GM06990 (cell line): ENCODE measurements around the gene GMPR.

Experiments used
- DNase-seq: peaks from one replicate; pipeline ENCODE4 v3.0.0-alpha.2; 2011; ENCODE audit not compliant: insufficient read length; ENCODE audit errors: extremely low read depth
- H3K27me3 ChIP-seq: replicated peaks from 2 replicates; pipeline ENCODE4 v1.6.0; 2011; ENCODE audit warnings: low read length; ENCODE audit not compliant: control insufficient read depth, insufficient read depth
- H3K36me3 ChIP-seq: 2 replicates; pipeline ENCODE4 v1.5.1; 2011; ENCODE audit warnings: low read length; ENCODE audit not compliant: control insufficient read depth, insufficient read depth
- H3K4me3 ChIP-seq: replicated peaks from 2 replicates; pipeline ENCODE4 v1.5.1; 2011; ENCODE audit warnings: low read depth, mild to moderate bottlenecking, control low read depth, low read length
- CTCF ChIP-seq: IDR thresholded peaks from 2 replicates; pipeline ENCODE4 v1.5.1; 2011; ENCODE audit warnings: low read length, control low read depth, mild to moderate bottlenecking, inconsistent platforms; ENCODE audit not compliant: insufficient read depth, poor library complexity, severe bottlenecking

GMPR gene

GRCh38 chr6:16243664-16244063, 5.3 kb downstream of the GMPR start:
- DNase-seq: no peak
- H3K27me3 ChIP-seq: no peaks in the 10 kb centered on the region
- no peak overlapping the region for H3K4me3 ChIP-seq
- TF ChIP-seq CTCF: no peak
- no peaks in the 10 kb centered on the region for H3K36me3 ChIP-seq

- DNase-seq: no peak
Measured at GRCh38 chr6:16244446-16244845, 6.1 kb downstream of the GMPR start.

GRCh38 chr6:16244869-16245451, 6.6 kb downstream of the GMPR start:
- Histone ChIP-seq H3K4me3 (no peak overlapping the region), H3K36me3 (no peaks in the 10 kb centered on the region), H3K27me3 (no peaks in the 10 kb centered on the region)
- no peak for DNase-seq
- no peak for TF ChIP-seq CTCF

More at GRCh38 chr6:16244446-16244845, 6.1 kb downstream of the GMPR start:
- Histone ChIP-seq H3K36me3 (no peaks in the 10 kb centered on the region), H3K4me3 (no peak overlapping the region), H3K27me3 (no peaks in the 10 kb centered on the region)
- no peak for TF ChIP-seq CTCF

- Histone ChIP-seq H3K36me3 (no peaks in the 10 kb centered on the region), H3K27me3 (no peaks in the 10 kb centered on the region), H3K4me3 (no peak overlapping the region)
- no peak for DNase-seq
- TF ChIP-seq CTCF: no peak
Measured at GRCh38 chr6:16248271-16248853, 10.0 kb downstream of the GMPR start.

GRCh38 chr6:16249971-16250370, 11.6 kb downstream of the GMPR start:
- no peaks in the 10 kb centered on the region for H3K36me3 ChIP-seq
- H3K27me3 ChIP-seq: no peaks in the 10 kb centered on the region
- DNase-seq: no peak
- H3K4me3 ChIP-seq: no peak overlapping the region
- no peak for TF ChIP-seq CTCF
